ENCODE results near the gene EME1. TPM values are rescaled to one million over a fixed set of nuclear protein-coding genes. Genes with fewer than 3 reads are reported as not detected.
"Not testable (repeated sequence)": the region's sequence is repeated elsewhere in the genome, so short reads cannot be mapped to it uniquely, and the experiment has no call there.

Gene EME1
- total RNA-seq, 1 donor from 2014 or later = 2.7 TPM

DNA sequence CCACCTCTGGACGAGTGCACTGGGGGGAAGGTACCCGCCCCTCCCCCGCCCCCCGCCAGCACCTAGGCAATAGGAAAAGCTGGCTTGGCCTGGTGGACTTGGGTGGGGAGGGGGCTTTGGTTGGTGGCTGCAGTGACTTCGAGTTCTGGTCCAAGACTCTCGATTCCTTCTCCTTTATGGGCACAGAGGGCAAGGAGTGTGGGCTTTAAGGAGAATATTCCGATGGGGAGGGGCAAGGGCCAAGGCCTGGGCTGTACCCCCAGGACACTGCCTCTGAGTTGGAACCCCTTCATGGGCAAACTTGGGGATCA is 53.4 kb downstream of the EME1 start:
- Histone ChIP-seq H3K27me3 (ENCODE audit: control insufficient read depth, insufficient read depth, low read length) (no peaks in the 10 kb centered on the region), H3K36me3 (ENCODE audit: control insufficient read depth, insufficient read depth, low read length) (no peaks in the 10 kb centered on the region), H3K4me3 (ENCODE audit: low read depth, low read length) (peak overlapping the region; percentile 48)
- DNase-seq (ENCODE audit: low read depth) = no peak
- TF ChIP-seq, protein P1, sequence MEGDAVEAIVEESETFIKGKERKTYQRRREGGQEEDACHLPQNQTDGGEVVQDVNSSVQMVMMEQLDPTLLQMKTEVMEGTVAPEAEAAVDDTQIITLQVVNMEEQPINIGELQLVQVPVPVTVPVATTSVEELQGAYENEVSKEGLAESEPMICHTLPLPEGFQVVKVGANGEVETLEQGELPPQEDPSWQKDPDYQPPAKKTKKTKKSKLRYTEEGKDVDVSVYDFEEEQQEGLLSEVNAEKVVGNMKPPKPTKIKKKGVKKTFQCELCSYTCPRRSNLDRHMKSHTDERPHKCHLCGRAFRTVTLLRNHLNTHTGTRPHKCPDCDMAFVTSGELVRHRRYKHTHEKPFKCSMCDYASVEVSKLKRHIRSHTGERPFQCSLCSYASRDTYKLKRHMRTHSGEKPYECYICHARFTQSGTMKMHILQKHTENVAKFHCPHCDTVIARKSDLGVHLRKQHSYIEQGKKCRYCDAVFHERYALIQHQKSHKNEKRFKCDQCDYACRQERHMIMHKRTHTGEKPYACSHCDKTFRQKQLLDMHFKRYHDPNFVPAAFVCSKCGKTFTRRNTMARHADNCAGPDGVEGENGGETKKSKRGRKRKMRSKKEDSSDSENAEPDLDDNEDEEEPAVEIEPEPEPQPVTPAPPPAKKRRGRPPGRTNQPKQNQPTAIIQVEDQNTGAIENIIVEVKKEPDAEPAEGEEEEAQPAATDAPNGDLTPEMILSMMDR (IDR thresholded peaks at IDR 0.05; ENCODE audit: insufficient read depth, low read length, poor library complexity, severe bottlenecking) = no peak

DNA sequence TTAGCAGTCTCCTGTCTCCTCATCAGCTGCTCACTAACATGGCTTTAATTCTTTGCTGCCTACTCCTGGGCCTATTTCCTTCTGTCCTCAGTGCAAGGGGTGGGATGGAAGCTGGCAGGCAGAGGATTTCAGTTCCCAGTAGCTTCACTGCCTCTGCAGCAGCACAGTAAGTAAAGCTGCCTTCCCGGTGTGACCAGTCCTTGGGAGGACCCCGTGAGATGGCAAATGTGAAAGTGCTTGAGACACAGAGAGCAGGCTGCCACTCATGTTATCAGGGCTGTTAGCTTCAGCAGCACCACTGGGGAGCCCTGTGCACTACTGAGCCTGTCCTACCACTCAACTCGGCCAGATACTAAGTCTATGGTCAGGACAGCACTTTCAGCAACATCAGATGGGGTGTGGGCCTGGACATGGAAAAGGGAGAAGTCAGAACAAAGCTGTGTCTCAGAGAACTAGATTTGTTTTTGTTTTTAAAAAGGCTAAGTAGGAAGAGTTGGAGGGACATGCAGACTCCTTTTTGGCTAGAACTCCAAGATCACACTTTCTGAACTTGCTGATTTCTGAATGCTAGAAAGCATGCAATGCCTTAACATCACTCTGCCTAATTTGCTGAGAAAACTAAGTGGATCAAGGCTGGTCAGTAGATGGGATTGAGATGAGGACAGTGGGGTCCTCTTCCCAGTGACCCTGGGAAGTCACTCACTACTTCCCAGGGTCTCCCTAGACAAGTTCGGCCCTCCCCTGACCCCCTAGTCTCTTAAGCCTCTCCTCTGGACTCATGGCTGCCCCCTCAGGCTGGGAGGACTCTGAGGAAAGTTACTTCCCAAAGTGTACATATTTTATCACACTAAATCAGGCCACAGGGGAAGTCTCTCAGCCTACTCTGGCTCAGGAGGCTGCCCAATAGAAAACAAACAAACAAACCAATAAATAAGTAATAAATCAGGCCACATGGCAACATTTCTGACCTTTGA is 54.1 kb downstream of the EME1 start:
- TF ChIP-seq, protein P1 (IDR thresholded peaks at IDR 0.05; ENCODE audit: insufficient read depth, low read length, poor library complexity, severe bottlenecking) = peak; percentile 46
- Histone ChIP-seq H3K27me3 (ENCODE audit: control insufficient read depth, insufficient read depth, low read length) (no peaks in the 10 kb centered on the region), H3K4me3 (ENCODE audit: low read depth, low read length) (peak overlapping the region; percentile 48), H3K36me3 (ENCODE audit: control insufficient read depth, insufficient read depth, low read length) (no peaks in the 10 kb centered on the region)
- DNase-seq (ENCODE audit: low read depth) = no peak

DNA sequence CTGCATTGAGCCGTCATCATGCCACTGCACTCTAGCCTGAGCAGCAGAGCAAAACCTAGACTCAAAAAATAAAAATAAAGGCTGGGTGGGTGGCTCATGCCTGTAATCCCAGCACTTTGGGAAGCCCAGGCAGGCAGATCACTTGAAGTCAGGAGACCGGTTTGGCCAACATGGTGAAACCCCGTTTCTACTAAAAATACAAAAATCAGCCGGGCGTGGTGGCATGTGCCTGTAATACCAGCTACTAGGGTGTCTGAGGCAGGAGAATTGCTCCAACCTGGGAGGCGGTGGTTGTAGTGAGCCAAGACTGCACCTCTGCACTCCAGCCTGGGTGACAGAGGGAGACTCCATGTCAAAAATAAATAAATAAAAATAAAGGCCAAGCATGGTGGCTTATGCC is 55.1 kb downstream of the EME1 start:
- H3K36me3 ChIP-seq (ENCODE audit: control insufficient read depth, insufficient read depth, low read length); H3K4me3 ChIP-seq (ENCODE audit: low read depth, low read length); DNase-seq (ENCODE audit: low read depth); H3K27me3 ChIP-seq (ENCODE audit: control insufficient read depth, insufficient read depth, low read length): not testable (repeated sequence)

DNA sequence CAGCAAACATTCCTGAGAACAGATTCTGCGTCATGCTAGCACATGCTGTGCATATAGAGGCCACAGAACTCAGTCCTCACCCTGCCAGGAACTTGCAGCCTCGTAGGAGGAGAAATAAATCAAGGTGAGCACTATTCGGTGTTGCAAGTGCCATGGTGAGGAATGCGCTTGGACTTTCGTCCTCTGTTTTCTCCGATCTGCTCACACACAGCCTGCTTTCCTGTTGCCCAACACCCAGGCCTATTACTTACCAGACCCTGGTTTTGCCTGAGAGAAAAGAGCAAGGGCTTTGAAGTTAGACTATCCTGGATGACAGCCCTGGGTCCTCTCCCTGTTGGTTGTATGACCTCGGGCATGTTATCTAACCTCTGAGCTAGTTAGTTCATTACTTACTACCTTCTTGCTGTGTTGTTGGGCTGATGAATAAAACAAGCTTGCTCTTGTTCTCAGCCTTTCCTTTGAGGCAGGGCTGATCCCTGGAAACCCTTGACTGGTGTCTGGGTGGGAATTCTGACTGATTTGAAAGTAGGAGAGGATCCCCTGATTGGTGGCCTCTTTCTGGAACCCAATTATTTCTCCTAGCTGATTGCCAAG is 55.9 kb downstream of the EME1 start:
- TF ChIP-seq, protein P1 (IDR thresholded peaks at IDR 0.05; ENCODE audit: insufficient read depth, low read length, poor library complexity, severe bottlenecking) = no peak
- DNase-seq (ENCODE audit: low read depth) = no peak
- H3K27me3 ChIP-seq (ENCODE audit: control insufficient read depth, insufficient read depth, low read length) = no peaks in the 10 kb centered on the region
- H3K4me3 ChIP-seq (ENCODE audit: low read depth, low read length) = no peak overlapping the region
- no peaks in the 10 kb centered on the region for H3K36me3 ChIP-seq (ENCODE audit: control insufficient read depth, insufficient read depth, low read length)

DNA sequence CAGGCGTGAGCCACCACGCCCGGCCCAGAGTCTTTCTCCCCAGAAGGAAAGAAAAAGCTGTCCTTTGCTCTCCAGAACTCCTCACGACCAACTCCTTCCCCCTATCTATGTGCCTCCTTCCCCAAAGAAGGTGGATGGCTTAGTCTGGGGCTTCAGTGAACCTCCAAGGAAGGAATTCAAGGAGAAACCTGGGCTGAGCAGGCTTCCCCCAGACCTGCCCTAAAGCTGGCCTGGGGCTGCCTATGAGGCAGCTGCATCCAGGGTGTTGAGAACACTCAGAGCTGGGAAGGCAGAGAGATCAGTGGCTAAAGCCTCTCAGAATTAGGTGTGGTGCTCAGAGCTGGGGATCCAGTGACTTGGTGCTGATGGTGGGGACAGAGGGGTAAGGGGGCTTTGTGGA is 56.8 kb downstream of the EME1 start:
- no peaks in the 10 kb centered on the region for H3K27me3 ChIP-seq (ENCODE audit: control insufficient read depth, insufficient read depth, low read length)

More for the DNA sequence above, 56.8 kb downstream of the EME1 start:
- Histone ChIP-seq H3K4me3 (ENCODE audit: low read depth, low read length) (no peak overlapping the region), H3K36me3 (ENCODE audit: control insufficient read depth, insufficient read depth, low read length) (no peaks in the 10 kb centered on the region)
- TF ChIP-seq, protein P1 (IDR thresholded peaks at IDR 0.05; ENCODE audit: insufficient read depth, low read length, poor library complexity, severe bottlenecking) = no peak
- no peak for DNase-seq (ENCODE audit: low read depth)

Other genes with a start within 250 kb of the EME1 start
- gene SAMD14, start 243.1 kb upstream of the EME1 start, total RNA-seq = 13.3 and 14.7 TPM in 2 replicates
- gene PPP1R9B, start 222.6 kb upstream of the EME1 start, total RNA-seq = 35.2 and 38.2 TPM in 2 replicates
- gene SGCA, start 207.2 kb upstream of the EME1 start, total RNA-seq = not detected in 2 replicates
- 139 and 176 TPM in 2 replicates for gene COL1A1, start 171.6 kb upstream of the EME1 start, total RNA-seq
- gene TMEM92, start 98.8 kb upstream of the EME1 start, total RNA-seq = 1.5 and 1.7 TPM in 2 replicates
- gene XYLT2, start 27.1 kb upstream of the EME1 start, total RNA-seq = 30.2 and 35.7 TPM in 2 replicates
- gene MRPL27, start within 50 bp of the EME1 start, total RNA-seq = 89.2 and 92.5 TPM in 2 replicates
- 172 and 179 TPM in 2 replicates for gene LRRC59, start 24.3 kb downstream of the EME1 start, total RNA-seq
- gene ACSF2, start 53.0 kb downstream of the EME1 start, total RNA-seq = 12.7 and 24.8 TPM in 2 replicates
- not detected in 2 replicates for gene CHAD, start 95.7 kb downstream of the EME1 start, total RNA-seq
- gene RSAD1, start 105.6 kb downstream of the EME1 start, total RNA-seq = 28.4 and 31.1 TPM in 2 replicates
- gene MYCBPAP, start 135.2 kb downstream of the EME1 start, total RNA-seq = 0.14 and 0.50 TPM in 2 replicates
- gene EPN3, start 159.5 kb downstream of the EME1 start, total RNA-seq = 0.62 and 0.84 TPM in 2 replicates
- gene SPATA20, start 173.9 kb downstream of the EME1 start, total RNA-seq = 58.9 and 79.4 TPM in 2 replicates
- 0.07 TPM in 1 of 2 replicates, not detected in the other for gene CACNA1G, start 187.5 kb downstream of the EME1 start, total RNA-seq